GM23338 (cell line): ENCODE data around the gene KCNJ4.

Experiments used
- CREB1 ChIP-seq: fragments of 250-450 bp; sonication (Bioruptor Pico); IDR thresholded peaks from 2 replicates; pipeline ENCODE4 v1.5.0; 2020; ENCODE audit warnings: low read depth, mild to moderate bottlenecking, moderate library complexity
- EZH2 ChIP-seq: fragments of 200-600 bp; sonication (generic); IDR thresholded peaks from one replicate; pipeline ENCODE4 v1.8.0; 2017; ENCODE audit warnings: antibody characterized with exemption, mild to moderate bottlenecking, low read depth; ENCODE audit not compliant: unreplicated experiment
- EZH2phosphoT487 ChIP-seq: fragments of 200-600 bp; sonication (generic); IDR thresholded peaks from one replicate; pipeline ENCODE4 v1.8.1; 2018; ENCODE audit warnings: antibody characterized with exemption; ENCODE audit not compliant: unreplicated experiment
- NANOG ChIP-seq: IDR thresholded peaks from 2 replicates; pipeline ENCODE4 v1.6.1; 2016; ENCODE audit warnings: antibody characterized with exemption, borderline replicate concordance
- POLR2AphosphoS5 ChIP-seq: IDR thresholded peaks from 2 replicates; pipeline ENCODE4 v1.6.1; 2016; ENCODE audit warnings: antibody characterized with exemption, low read depth
- STAT1 ChIP-seq: IDR thresholded peaks from one replicate; pipeline ENCODE4 v1.6.1; 2016; ENCODE audit warnings: antibody characterized with exemption; ENCODE audit not compliant: unreplicated experiment
- ZNF114 ChIP-seq: fragments of 250-450 bp; sonication (Bioruptor Pico); IDR thresholded peaks from 2 replicates; pipeline ENCODE4 v1.5.0; 2020; ENCODE audit warnings: mild to moderate bottlenecking, moderate library complexity
- ZNF331 ChIP-seq: fragments of 250-450 bp; sonication (Bioruptor Pico); IDR thresholded peaks from 2 replicates; pipeline ENCODE4 v1.5.0; 2020; ENCODE audit warnings: low read depth, mild to moderate bottlenecking, moderate library complexity
- TF ChIP-seq, protein P1 (sequence below), 2 experiments: fragments of 200-600 bp in 1 of 2; sonication (generic) in 1 of 2; conservative IDR thresholded peaks; 2 replicates each; pipeline versions ENCODE4 v1.5.1 to v1.6.1; 2016 to 2017; ENCODE audit warnings: antibody characterized with exemption in 2 of 2, low read depth in 2 of 2, mild to moderate bottlenecking in 2 of 2, moderate library complexity in 1 of 2
- TF ChIP-seq, protein P2 (sequence below): IDR thresholded peaks from one replicate; pipeline ENCODE4 v1.6.1; 2018; ENCODE audit warnings: antibody characterized with exemption; ENCODE audit not compliant: unreplicated experiment
- TF ChIP-seq, protein P3 (sequence below): IDR thresholded peaks from 2 replicates; pipeline ENCODE4 v1.6.1; 2016; ENCODE audit warnings: antibody characterized with exemption

DNA sequence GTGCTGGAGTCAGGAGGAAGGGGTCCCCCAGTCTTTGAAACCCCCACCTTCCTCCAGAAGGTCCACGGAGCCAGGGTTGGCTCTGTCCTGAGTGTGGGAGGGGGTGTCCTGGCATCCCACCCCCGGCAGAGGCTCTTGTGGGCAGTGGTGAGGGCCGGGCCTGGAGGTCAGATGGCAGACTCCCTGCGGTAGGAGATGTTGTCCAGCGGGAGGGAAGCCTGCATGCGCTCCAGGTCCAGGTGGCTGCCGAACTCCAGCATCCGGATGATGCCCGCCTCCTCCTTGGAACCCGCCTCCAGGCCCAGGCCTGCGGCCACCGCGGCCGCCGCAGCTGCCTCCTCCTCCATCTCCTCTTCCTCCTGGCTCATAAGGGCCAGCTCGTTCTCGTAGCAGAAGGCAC lies 28.4 kb downstream of the KCNJ4 start:
- TF ChIP-seq EZH2 (no peak), POLR2AphosphoS5 (no peak), CREB1 (no peak), EZH2phosphoT487 (no peak), STAT1 (no peak), ZNF114 (no peak), NANOG (no peak), ZNF331 (no peak)
- TF ChIP-seq, protein P1, sequence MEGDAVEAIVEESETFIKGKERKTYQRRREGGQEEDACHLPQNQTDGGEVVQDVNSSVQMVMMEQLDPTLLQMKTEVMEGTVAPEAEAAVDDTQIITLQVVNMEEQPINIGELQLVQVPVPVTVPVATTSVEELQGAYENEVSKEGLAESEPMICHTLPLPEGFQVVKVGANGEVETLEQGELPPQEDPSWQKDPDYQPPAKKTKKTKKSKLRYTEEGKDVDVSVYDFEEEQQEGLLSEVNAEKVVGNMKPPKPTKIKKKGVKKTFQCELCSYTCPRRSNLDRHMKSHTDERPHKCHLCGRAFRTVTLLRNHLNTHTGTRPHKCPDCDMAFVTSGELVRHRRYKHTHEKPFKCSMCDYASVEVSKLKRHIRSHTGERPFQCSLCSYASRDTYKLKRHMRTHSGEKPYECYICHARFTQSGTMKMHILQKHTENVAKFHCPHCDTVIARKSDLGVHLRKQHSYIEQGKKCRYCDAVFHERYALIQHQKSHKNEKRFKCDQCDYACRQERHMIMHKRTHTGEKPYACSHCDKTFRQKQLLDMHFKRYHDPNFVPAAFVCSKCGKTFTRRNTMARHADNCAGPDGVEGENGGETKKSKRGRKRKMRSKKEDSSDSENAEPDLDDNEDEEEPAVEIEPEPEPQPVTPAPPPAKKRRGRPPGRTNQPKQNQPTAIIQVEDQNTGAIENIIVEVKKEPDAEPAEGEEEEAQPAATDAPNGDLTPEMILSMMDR (conservative IDR thresholded peaks at IDR 0.05; ENCODE audit: low read depth in 2 of 2), result no peak
- TF ChIP-seq, protein P2, sequence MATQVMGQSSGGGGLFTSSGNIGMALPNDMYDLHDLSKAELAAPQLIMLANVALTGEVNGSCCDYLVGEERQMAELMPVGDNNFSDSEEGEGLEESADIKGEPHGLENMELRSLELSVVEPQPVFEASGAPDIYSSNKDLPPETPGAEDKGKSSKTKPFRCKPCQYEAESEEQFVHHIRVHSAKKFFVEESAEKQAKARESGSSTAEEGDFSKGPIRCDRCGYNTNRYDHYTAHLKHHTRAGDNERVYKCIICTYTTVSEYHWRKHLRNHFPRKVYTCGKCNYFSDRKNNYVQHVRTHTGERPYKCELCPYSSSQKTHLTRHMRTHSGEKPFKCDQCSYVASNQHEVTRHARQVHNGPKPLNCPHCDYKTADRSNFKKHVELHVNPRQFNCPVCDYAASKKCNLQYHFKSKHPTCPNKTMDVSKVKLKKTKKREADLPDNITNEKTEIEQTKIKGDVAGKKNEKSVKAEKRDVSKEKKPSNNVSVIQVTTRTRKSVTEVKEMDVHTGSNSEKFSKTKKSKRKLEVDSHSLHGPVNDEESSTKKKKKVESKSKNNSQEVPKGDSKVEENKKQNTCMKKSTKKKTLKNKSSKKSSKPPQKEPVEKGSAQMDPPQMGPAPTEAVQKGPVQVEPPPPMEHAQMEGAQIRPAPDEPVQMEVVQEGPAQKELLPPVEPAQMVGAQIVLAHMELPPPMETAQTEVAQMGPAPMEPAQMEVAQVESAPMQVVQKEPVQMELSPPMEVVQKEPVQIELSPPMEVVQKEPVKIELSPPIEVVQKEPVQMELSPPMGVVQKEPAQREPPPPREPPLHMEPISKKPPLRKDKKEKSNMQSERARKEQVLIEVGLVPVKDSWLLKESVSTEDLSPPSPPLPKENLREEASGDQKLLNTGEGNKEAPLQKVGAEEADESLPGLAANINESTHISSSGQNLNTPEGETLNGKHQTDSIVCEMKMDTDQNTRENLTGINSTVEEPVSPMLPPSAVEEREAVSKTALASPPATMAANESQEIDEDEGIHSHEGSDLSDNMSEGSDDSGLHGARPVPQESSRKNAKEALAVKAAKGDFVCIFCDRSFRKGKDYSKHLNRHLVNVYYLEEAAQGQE, result no peak
- TF ChIP-seq, protein P3, sequence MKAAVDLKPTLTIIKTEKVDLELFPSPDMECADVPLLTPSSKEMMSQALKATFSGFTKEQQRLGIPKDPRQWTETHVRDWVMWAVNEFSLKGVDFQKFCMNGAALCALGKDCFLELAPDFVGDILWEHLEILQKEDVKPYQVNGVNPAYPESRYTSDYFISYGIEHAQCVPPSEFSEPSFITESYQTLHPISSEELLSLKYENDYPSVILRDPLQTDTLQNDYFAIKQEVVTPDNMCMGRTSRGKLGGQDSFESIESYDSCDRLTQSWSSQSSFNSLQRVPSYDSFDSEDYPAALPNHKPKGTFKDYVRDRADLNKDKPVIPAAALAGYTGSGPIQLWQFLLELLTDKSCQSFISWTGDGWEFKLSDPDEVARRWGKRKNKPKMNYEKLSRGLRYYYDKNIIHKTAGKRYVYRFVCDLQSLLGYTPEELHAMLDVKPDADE, result no peak
